ENCODE data around the gene LRFN3. TPM values are rescaled to one million over a fixed set of nuclear protein-coding genes. Genes with fewer than 3 reads are reported as not detected.
"Not testable (repeated sequence)": the region's sequence is repeated elsewhere in the genome, so short reads cannot be mapped to it uniquely, and the experiment has no call there.

The LRFN3 gene
- total RNA-seq, 1 experiment from 2014 or later, result 20.6 TPM

GRCh38 chr19:35890113-35890650 is 46.0 kb upstream of the LRFN3 start (continued):
- TF ChIP-seq, protein P1, sequence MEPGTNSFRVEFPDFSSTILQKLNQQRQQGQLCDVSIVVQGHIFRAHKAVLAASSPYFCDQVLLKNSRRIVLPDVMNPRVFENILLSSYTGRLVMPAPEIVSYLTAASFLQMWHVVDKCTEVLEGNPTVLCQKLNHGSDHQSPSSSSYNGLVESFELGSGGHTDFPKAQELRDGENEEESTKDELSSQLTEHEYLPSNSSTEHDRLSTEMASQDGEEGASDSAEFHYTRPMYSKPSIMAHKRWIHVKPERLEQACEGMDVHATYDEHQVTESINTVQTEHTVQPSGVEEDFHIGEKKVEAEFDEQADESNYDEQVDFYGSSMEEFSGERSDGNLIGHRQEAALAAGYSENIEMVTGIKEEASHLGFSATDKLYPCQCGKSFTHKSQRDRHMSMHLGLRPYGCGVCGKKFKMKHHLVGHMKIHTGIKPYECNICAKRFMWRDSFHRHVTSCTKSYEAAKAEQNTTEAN (CRISPR knock-in tag; IDR thresholded peaks at IDR 0.05), result no peak
- TF ChIP-seq, protein P2, sequence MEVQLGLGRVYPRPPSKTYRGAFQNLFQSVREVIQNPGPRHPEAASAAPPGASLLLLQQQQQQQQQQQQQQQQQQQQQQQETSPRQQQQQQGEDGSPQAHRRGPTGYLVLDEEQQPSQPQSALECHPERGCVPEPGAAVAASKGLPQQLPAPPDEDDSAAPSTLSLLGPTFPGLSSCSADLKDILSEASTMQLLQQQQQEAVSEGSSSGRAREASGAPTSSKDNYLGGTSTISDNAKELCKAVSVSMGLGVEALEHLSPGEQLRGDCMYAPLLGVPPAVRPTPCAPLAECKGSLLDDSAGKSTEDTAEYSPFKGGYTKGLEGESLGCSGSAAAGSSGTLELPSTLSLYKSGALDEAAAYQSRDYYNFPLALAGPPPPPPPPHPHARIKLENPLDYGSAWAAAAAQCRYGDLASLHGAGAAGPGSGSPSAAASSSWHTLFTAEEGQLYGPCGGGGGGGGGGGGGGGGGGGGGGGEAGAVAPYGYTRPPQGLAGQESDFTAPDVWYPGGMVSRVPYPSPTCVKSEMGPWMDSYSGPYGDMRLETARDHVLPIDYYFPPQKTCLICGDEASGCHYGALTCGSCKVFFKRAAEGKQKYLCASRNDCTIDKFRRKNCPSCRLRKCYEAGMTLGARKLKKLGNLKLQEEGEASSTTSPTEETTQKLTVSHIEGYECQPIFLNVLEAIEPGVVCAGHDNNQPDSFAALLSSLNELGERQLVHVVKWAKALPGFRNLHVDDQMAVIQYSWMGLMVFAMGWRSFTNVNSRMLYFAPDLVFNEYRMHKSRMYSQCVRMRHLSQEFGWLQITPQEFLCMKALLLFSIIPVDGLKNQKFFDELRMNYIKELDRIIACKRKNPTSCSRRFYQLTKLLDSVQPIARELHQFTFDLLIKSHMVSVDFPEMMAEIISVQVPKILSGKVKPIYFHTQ (CRISPR knock-in tag; IDR thresholded peaks at IDR 0.05), result no peak
- TF ChIP-seq E2F4 (CRISPR knock-in tag; IDR thresholded peaks at IDR 0.05; ENCODE audit: borderline replicate concordance, low read depth) (no peak), CREM (CRISPR knock-in tag; IDR thresholded peaks at IDR 0.05) (no peak), GABPB1 (CRISPR knock-in tag; IDR thresholded peaks at IDR 0.05) (no peak), ZNF232 (CRISPR knock-in tag; IDR thresholded peaks at IDR 0.05) (no peak), KAT7 (CRISPR knock-in tag; IDR thresholded peaks at IDR 0.05; ENCODE audit: borderline replicate concordance) (no peak), ZNF219 (CRISPR knock-in tag; IDR thresholded peaks at IDR 0.05; ENCODE audit: borderline replicate concordance) (no peak), RORB (CRISPR knock-in tag; IDR thresholded peaks at IDR 0.05) (no peak)

- H3K27ac Mint-ChIP-seq; H3K4me3 Mint-ChIP-seq; DNase-seq (ENCODE audit: low spot score); POLR2A ChIA-PET; H3K9me3 Mint-ChIP-seq; H3K27me3 Mint-ChIP-seq (ENCODE audit: low read depth); ATAC-seq; H3K4me1 Mint-ChIP-seq; CTCF ChIA-PET: not testable (repeated sequence)
- peaks cover 66% of the 10 kb centered on the region for H3K36me3 Mint-ChIP-seq
These were observed 44.4 kb upstream of the LRFN3 start for GRCh38 chr19:35891819-35892218.

DNA sequence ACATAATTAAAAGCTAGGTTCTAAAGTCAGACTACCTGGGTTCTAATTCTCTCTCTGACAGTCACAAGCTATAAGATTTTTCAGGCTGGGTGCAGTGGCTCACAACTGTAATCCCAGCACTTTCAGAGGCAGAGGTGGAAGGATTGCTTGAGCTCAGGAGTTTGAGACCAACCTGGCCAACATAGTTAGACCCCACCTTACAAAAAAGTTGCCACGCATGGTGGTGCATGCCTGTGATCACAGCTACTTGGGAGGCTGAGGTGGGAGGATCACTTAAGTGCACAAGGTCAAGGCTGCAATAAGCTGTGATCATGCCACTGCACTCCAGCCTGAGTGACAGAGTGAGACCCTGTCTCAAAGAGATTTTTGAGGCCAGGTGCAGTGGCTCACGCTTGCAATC is 41.8 kb upstream of the LRFN3 start:
- ChIA-PET POLR2A (no interaction called here), CTCF (no interaction called here)
- peaks cover 51% of the 10 kb centered on the region for H3K36me3 Mint-ChIP-seq
- no peaks in the 10 kb centered on the region for H3K4me1 Mint-ChIP-seq
- no peaks in the 10 kb centered on the region for H3K9me3 Mint-ChIP-seq
- no peak overlapping the region for H3K4me3 Mint-ChIP-seq
- no peaks in the 10 kb centered on the region for H3K27me3 Mint-ChIP-seq (ENCODE audit: low read depth)
- ATAC-seq, result no peak
- DNase-seq (ENCODE audit: low spot score), result no peak
- no peak overlapping the region for H3K27ac Mint-ChIP-seq
- TF ChIP-seq, protein P3, sequence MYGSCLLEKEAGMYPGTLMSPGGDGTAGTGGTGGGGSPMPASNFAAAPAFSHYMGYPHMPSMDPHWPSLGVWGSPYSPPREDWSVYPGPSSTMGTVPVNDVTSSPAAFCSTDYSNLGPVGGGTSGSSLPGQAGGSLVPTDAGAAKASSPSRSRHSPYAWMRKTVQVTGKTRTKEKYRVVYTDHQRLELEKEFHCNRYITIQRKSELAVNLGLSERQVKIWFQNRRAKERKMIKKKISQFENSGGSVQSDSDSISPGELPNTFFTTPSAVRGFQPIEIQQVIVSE (CRISPR knock-in tag; IDR thresholded peaks at IDR 0.05; ENCODE audit: borderline replicate concordance), result no peak
- TF ChIP-seq ZNF219 (CRISPR knock-in tag; IDR thresholded peaks at IDR 0.05; ENCODE audit: borderline replicate concordance), result no peak
- TF ChIP-seq, protein P4, sequence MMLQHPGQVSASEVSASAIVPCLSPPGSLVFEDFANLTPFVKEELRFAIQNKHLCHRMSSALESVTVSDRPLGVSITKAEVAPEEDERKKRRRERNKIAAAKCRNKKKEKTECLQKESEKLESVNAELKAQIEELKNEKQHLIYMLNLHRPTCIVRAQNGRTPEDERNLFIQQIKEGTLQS (CRISPR knock-in tag; conservative IDR thresholded peaks at IDR 0.05), result no peak
- TF ChIP-seq ZNF121 (CRISPR knock-in tag; IDR thresholded peaks at IDR 0.05), result no peak
- TF ChIP-seq TP53 (CRISPR knock-in tag; IDR thresholded peaks at IDR 0.05), result no peak
- no peak for TF ChIP-seq MLX (CRISPR knock-in tag; IDR thresholded peaks at IDR 0.05)
- no peak for TF ChIP-seq USF2 (CRISPR knock-in tag; IDR thresholded peaks at IDR 0.05)
- TF ChIP-seq ZNF532 (CRISPR knock-in tag; IDR thresholded peaks at IDR 0.05; ENCODE audit: borderline replicate concordance), result no peak
- TF ChIP-seq ZNF232 (CRISPR knock-in tag; IDR thresholded peaks at IDR 0.05), result no peak
- no peak for TF ChIP-seq FOXK1 (CRISPR knock-in tag; IDR thresholded peaks at IDR 0.05)

Measured in WTC11 (cell line).